HG03060 (cell line): ENCODE results near the gene DGUOK.
"Not testable (repeated sequence)": the region's sequence is repeated elsewhere in the genome, so short reads cannot be mapped to it uniquely, and the experiment has no call there.

ENCODE experiments used
- ATAC-seq: cut with Tn5 transposase; IDR thresholded peaks from one replicate; pipeline ENCODE4 v1.9.1; 2021; ENCODE audit warnings: low read depth, moderate number of reproducible peaks; ENCODE audit not compliant: unreplicated experiment

DGUOK gene

GRCh38 chr2:73926493-73927327 is at the start of gene DGUOK:
DGUOK (plus strand) TSS chr2:73926880; CDS start chr2:73926911, 31 bp downstream.
- peak; percentile 99 for ATAC-seq

- ATAC-seq, result no peak
These were observed 49.4 kb upstream of the DGUOK start for GRCh38 chr2:73877071-73877802.

- ATAC-seq, result not testable (repeated sequence)
These were observed 48.7 kb upstream of the DGUOK start for GRCh38 chr2:73877984-73878383.

- ATAC-seq, result no peak
These were observed 41.3 kb upstream of the DGUOK start for GRCh38 chr2:73885406-73885805.

- no peak for ATAC-seq
These were observed 40.3 kb upstream of the DGUOK start for GRCh38 chr2:73886357-73886756.

GRCh38 chr2:73887596-73888353 is 38.9 kb upstream of the DGUOK start:
- not testable (repeated sequence) for ATAC-seq

GRCh38 chr2:73888388-73888787 is 38.3 kb upstream of the DGUOK start:
- no peak for ATAC-seq

- no peak for ATAC-seq
These were observed 37.5 kb upstream of the DGUOK start for GRCh38 chr2:73889206-73889605.

GRCh38 chr2:73890301-73891092 is 36.2 kb upstream of the DGUOK start:
- ATAC-seq, result no peak

GRCh38 chr2:73891276-73891901 is 35.3 kb upstream of the DGUOK start:
- ATAC-seq, result no peak

GRCh38 chr2:73892631-73893329 is 33.9 kb upstream of the DGUOK start, which contains the start of gene ACTG2:
ACTG2 (plus strand) TSS chr2:73893008; CDS start chr2:73901312, 8,304 bp downstream.
- no peak for ATAC-seq

GRCh38 chr2:73893764-73894474 is 32.8 kb upstream of the DGUOK start:
- no peak for ATAC-seq

GRCh38 chr2:73894475-73894850 is 32.2 kb upstream of the DGUOK start:
- no peak for ATAC-seq

GRCh38 chr2:73894877-73895276 is 31.8 kb upstream of the DGUOK start:
- no peak for ATAC-seq

- no peak for ATAC-seq
These were observed 31.2 kb upstream of the DGUOK start for GRCh38 chr2:73895473-73895872.

- no peak for ATAC-seq
These were observed 30.1 kb upstream of the DGUOK start for GRCh38 chr2:73896362-73897239.

- no peak for ATAC-seq
These were observed 29.5 kb upstream of the DGUOK start for GRCh38 chr2:73897240-73897583.

- ATAC-seq, result no peak
These were observed 28.7 kb upstream of the DGUOK start for GRCh38 chr2:73897934-73898333.
